K562 (cell line): ENCODE data around the gene LTB4R2. TPM values are rescaled to one million over a fixed set of nuclear protein-coding genes. Genes with fewer than 3 reads are reported as not detected.

ENCODE experiments used
- CSDE1 ChIP-seq, 2 experiments: fragments of 450-650 bp; IDR thresholded peaks; 2 replicates each; pipeline ENCODE4 v1.6.1; 2016; ENCODE audit warnings: mild to moderate bottlenecking in 1 of 2
- ERF ChIP-seq: fragments of 450-650 bp; formaldehyde crosslinking; IDR thresholded peaks from 2 replicates; pipeline ENCODE4 v1.4.0; 2020; ENCODE audit warnings: mild to moderate bottlenecking, mixed read lengths
- FOXP1 ChIP-seq: sonication (generic); formaldehyde crosslinking; IDR thresholded peaks from 2 replicates; pipeline ENCODE4 v1.8.0; 2022; ENCODE audit warnings: mild to moderate bottlenecking, missing genetic modification reagents
- GABPB1 ChIP-seq: sonication (generic); formaldehyde crosslinking; IDR thresholded peaks from 2 replicates; pipeline ENCODE4 v1.8.0; 2022; ENCODE audit warnings: mild to moderate bottlenecking, missing genetic modification reagents
- HCFC1 ChIP-seq: IDR thresholded peaks from 2 replicates; pipeline ENCODE4 v1.6.1; 2012; ENCODE audit warnings: low read depth, low read length, improper control_type of control experiment
- HNRNPLL ChIP-seq: fragments of 200-400 bp; formaldehyde crosslinking; IDR thresholded peaks from 2 replicates; pipeline ENCODE4 v1.6.1; 2017; ENCODE audit warnings: low read length, low read depth, mild to moderate bottlenecking; ENCODE audit not compliant: poor library complexity, severe bottlenecking
- KLF6 ChIP-seq: fragments of 250-450 bp; sonication (Bioruptor Pico); IDR thresholded peaks from 2 replicates; pipeline ENCODE4 v1.4.0; 2020; ENCODE audit warnings: mild to moderate bottlenecking, moderate library complexity, borderline replicate concordance
- L3MBTL2 ChIP-seq: fragments of 450-650 bp; IDR thresholded peaks from 2 replicates; pipeline ENCODE4 v1.6.1; 2016; ENCODE audit warnings: mild to moderate bottlenecking, moderate library complexity
- MBD2 ChIP-seq: sonication (generic); IDR thresholded peaks from 2 replicates; pipeline ENCODE4 v1.6.1; 2016; ENCODE audit warnings: low read depth, borderline replicate concordance
- MNT ChIP-seq, 2 experiments: fragments of 450-650 bp; conservative IDR thresholded peaks; 2 replicates each; pipeline ENCODE4 v1.6.1; 2017; ENCODE audit warnings: mild to moderate bottlenecking in 2 of 2, moderate library complexity in 2 of 2
- MTA3 ChIP-seq: fragments of 450-650 bp; formaldehyde crosslinking; IDR thresholded peaks from 2 replicates; pipeline ENCODE4 v1.6.1; 2017; ENCODE audit warnings: mild to moderate bottlenecking, borderline replicate concordance
- NCOA2 ChIP-seq, 2 experiments: fragments of 450-650 bp; IDR thresholded peaks; 2 replicates each; pipeline ENCODE4 v1.6.1; 2018; ENCODE audit warnings: mild to moderate bottlenecking in 2 of 2, moderate library complexity in 1 of 2; ENCODE audit not compliant: partially characterized antibody in 2 of 2
- SIN3A ChIP-seq, 2 experiments: fragments of 150-350 bp in 1 of 2; IDR thresholded peaks; 2 replicates each; pipeline ENCODE4 v1.6.1; 2011 to 2016; ENCODE audit warnings: borderline replicate concordance in 2 of 2, low read depth in 2 of 2, low read length in 2 of 2, mild to moderate bottlenecking in 2 of 2, moderate library complexity in 2 of 2; ENCODE audit not compliant: control insufficient read depth in 1 of 2
- ZNF318 ChIP-seq, 2 experiments: fragments of 450-650 bp; IDR thresholded peaks; 2 replicates each; pipeline ENCODE4 v1.6.1; 2016; ENCODE audit warnings: mild to moderate bottlenecking in 2 of 2, borderline replicate concordance in 1 of 2, low read depth in 1 of 2, moderate library complexity in 1 of 2
- ZNF449 ChIP-seq: fragments of 250-450 bp; sonication (Bioruptor Pico); IDR thresholded peaks from 2 replicates; pipeline ENCODE4 v1.8.0; 2022; ENCODE audit warnings: moderate library complexity, mild to moderate bottlenecking, inconsistent platforms
- polyA plus RNA-seq, 8 experiments: library from polyadenylated mRNA; depleted of rRNA in 4 of 8; stranded (reverse) in 5 of 8; unstranded in 3 of 8; fragments of >200 nt; fragmentation: Nextera tagmentation in 2 of 8; fragmentation: Illumina TruSeq in 1 of 8; extraction: Ambion mirVana in 2 of 8; extraction: Trizol in 1 of 8; gene quantifications; 2 replicates each; pipeline versions ENCODE4 v1.2.1 to v1.2.3, GENCODE V29; 2011 to 2014; ENCODE audit warnings: inconsistent platforms in 1 of 8, missing spikeins in 1 of 8
- total RNA-seq, 7 experiments: library from RNA; depleted of rRNA in 6 of 7; stranded (reverse); fragments of >200 nt in 6 of 7; fragmentation: Illumina TruSeq in 2 of 7; extraction: Trizol in 2 of 7; gene quantifications; 2 replicates each; pipeline versions ENCODE4 v1.2.1 to v1.2.3, GENCODE V29; 2011 to 2021; ENCODE audit warnings: low replicate concordance in 1 of 7

Gene LTB4R2
- total and polyA plus RNA-seq, 9 of the 15 experiments (the other 6 are each of a cell fraction or from before 2014, with no cell fraction given) = 0.03 to 11.6 (median 2.8) TPM; not detected in 1

- TF ChIP-seq MNT (conservative IDR thresholded peaks at IDR 0.05) (peak; percentile 48 to 76; a peak in 3 of 4 replicates), L3MBTL2 (peak; percentile 99), ZNF449 (CRISPR knock-in tag) (no peak), GABPB1 (CRISPR knock-in tag) (peak; percentile 72; the same call in 1 of the 2 replicates), SIN3A (IDR thresholded peaks at IDR 0.05; ENCODE audit: borderline replicate concordance in 2 of 2, control insufficient read depth in 1 of 2, low read depth in 2 of 2, low read length in 2 of 2) (no peak), CSDE1 (IDR thresholded peaks at IDR 0.05) (no peak), MTA3 (peak; percentile 56; the same call in 1 of the 2 replicates), HCFC1 (no peak), ERF (CRISPR knock-in tag) (peak; percentile 86; the same call in 1 of the 2 replicates), NCOA2 (IDR thresholded peaks at IDR 0.05; ENCODE audit: partially characterized antibody in 2 of 2) (no peak), MBD2 (peak; percentile 20; the same call in 1 of the 2 replicates), ZNF318 (IDR thresholded peaks at IDR 0.05; ENCODE audit: borderline replicate concordance in 1 of 2, low read depth in 1 of 2) (no peak), FOXP1 (peak; percentile 59; the same call in 1 of the 2 replicates), KLF6 (CRISPR knock-in tag) (peak; percentile 18; the same call in 1 of the 2 replicates), HNRNPLL (no peak)
Measured at GRCh38 chr14:24315807-24316596, 6.1 kb downstream of the LTB4R2 start (continued).
